ENCODE measurements around the gene ARL6IP5.

Gene ARL6IP5

GRCh38 chr3:69137412-69137811 is 52.7 kb downstream of the ARL6IP5 start:
- H2AFZ ChIP-seq (ENCODE audit: low read depth) = no peak overlapping the region
- no peak overlapping the region for H3K4me2 ChIP-seq
- no peaks in the 10 kb centered on the region for H3K4me1 ChIP-seq (ENCODE audit: low read depth, poor library complexity, severe bottlenecking)
- H3K27me3 ChIP-seq (ENCODE audit: insufficient read depth, low read depth) = no peaks in the 10 kb centered on the region
- no peak overlapping the region for H3K4me3 ChIP-seq (IDR thresholded peaks at IDR 0.05; ENCODE audit: insufficient read depth, low read depth, low read length)
- H3K79me2 ChIP-seq (ENCODE audit: insufficient read depth, low read depth) = no peaks in the 10 kb centered on the region
- H3K9ac ChIP-seq = no peak overlapping the region
- no peaks in the 10 kb centered on the region for H3K36me3 ChIP-seq (ENCODE audit: insufficient read depth)
- TF ChIP-seq, protein P1, sequence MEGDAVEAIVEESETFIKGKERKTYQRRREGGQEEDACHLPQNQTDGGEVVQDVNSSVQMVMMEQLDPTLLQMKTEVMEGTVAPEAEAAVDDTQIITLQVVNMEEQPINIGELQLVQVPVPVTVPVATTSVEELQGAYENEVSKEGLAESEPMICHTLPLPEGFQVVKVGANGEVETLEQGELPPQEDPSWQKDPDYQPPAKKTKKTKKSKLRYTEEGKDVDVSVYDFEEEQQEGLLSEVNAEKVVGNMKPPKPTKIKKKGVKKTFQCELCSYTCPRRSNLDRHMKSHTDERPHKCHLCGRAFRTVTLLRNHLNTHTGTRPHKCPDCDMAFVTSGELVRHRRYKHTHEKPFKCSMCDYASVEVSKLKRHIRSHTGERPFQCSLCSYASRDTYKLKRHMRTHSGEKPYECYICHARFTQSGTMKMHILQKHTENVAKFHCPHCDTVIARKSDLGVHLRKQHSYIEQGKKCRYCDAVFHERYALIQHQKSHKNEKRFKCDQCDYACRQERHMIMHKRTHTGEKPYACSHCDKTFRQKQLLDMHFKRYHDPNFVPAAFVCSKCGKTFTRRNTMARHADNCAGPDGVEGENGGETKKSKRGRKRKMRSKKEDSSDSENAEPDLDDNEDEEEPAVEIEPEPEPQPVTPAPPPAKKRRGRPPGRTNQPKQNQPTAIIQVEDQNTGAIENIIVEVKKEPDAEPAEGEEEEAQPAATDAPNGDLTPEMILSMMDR (conservative IDR thresholded peaks at IDR 0.05; ENCODE audit: low read depth, low read length) = no peak
- no peak overlapping the region for H3K27ac ChIP-seq
- H4K20me1 ChIP-seq (ENCODE audit: insufficient read depth) = no peaks in the 10 kb centered on the region

GRCh38 chr3:69141313-69141712 is 56.6 kb downstream of the ARL6IP5 start:
- H4K20me1 ChIP-seq (ENCODE audit: insufficient read depth) = no peaks in the 10 kb centered on the region
- H3K4me2 ChIP-seq = no peak overlapping the region
- no peak overlapping the region for H3K4me3 ChIP-seq (IDR thresholded peaks at IDR 0.05; ENCODE audit: insufficient read depth, low read depth, low read length)
- H3K36me3 ChIP-seq (ENCODE audit: insufficient read depth) = no peaks in the 10 kb centered on the region
- TF ChIP-seq, protein P1 (conservative IDR thresholded peaks at IDR 0.05; ENCODE audit: low read depth, low read length) = no peak
- peaks cover 30% of the 10 kb centered on the region for H3K4me1 ChIP-seq (ENCODE audit: low read depth, poor library complexity, severe bottlenecking)
- H3K79me2 ChIP-seq (ENCODE audit: insufficient read depth, low read depth) = no peaks in the 10 kb centered on the region
- H2AFZ ChIP-seq (ENCODE audit: low read depth) = no peak overlapping the region
- no peak overlapping the region for H3K9ac ChIP-seq
- H3K27me3 ChIP-seq (ENCODE audit: insufficient read depth, low read depth) = no peaks in the 10 kb centered on the region
- H3K27ac ChIP-seq = no peak overlapping the region

DNA sequence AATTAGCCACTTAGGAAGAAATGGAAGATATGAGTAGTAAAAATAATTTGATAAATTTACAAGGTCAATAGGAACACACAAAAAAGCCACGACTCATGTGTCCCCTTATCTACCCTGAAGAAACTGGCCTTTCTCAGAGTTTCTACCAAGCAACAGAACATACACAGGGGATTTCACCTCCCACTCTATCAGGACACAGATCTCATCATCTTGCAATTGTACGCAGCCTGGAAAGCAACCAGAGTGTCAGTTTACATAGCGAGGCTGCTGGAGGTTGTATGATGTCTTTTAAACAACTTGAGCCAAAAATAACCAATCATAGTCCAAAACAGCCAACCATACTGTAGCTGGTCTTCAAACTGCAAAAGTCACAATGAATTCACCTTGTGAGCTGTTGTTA is 57.4 kb downstream of the ARL6IP5 start:
- H3K4me1 ChIP-seq (ENCODE audit: low read depth, poor library complexity, severe bottlenecking) = peaks cover 30% of the 10 kb centered on the region
- TF ChIP-seq, protein P1 (conservative IDR thresholded peaks at IDR 0.05; ENCODE audit: low read depth, low read length) = no peak
- H3K9ac ChIP-seq = no peak overlapping the region
- no peak overlapping the region for H3K4me2 ChIP-seq
- H4K20me1 ChIP-seq (ENCODE audit: insufficient read depth) = no peaks in the 10 kb centered on the region
- H3K79me2 ChIP-seq (ENCODE audit: insufficient read depth, low read depth) = no peaks in the 10 kb centered on the region
- H3K27me3 ChIP-seq (ENCODE audit: insufficient read depth, low read depth) = no peaks in the 10 kb centered on the region
- H3K4me3 ChIP-seq (IDR thresholded peaks at IDR 0.05; ENCODE audit: insufficient read depth, low read depth, low read length) = no peak overlapping the region
- H3K36me3 ChIP-seq (ENCODE audit: insufficient read depth) = no peaks in the 10 kb centered on the region
- no peak overlapping the region for H2AFZ ChIP-seq (ENCODE audit: low read depth)
- H3K27ac ChIP-seq = no peak overlapping the region

- Histone ChIP-seq H3K79me2 (ENCODE audit: insufficient read depth, low read depth) (no peaks in the 10 kb centered on the region), H3K4me2 (no peak overlapping the region), H3K4me3 (IDR thresholded peaks at IDR 0.05; ENCODE audit: insufficient read depth, low read depth, low read length) (no peak overlapping the region), H4K20me1 (ENCODE audit: insufficient read depth) (no peaks in the 10 kb centered on the region), H3K27me3 (ENCODE audit: insufficient read depth, low read depth) (no peaks in the 10 kb centered on the region), H3K27ac (no peak overlapping the region), H3K36me3 (ENCODE audit: insufficient read depth) (no peaks in the 10 kb centered on the region), H2AFZ (ENCODE audit: low read depth) (no peak overlapping the region), H3K4me1 (ENCODE audit: low read depth, poor library complexity, severe bottlenecking) (peaks cover 30% of the 10 kb centered on the region), H3K9ac (no peak overlapping the region)
- TF ChIP-seq, protein P1 (conservative IDR thresholded peaks at IDR 0.05; ENCODE audit: low read depth, low read length) = no peak
Measured at GRCh38 chr3:69142797-69143454, 58.2 kb downstream of the ARL6IP5 start.

Data from KMS-11 (cell line).